ENCODE results near the gene ARPC1A.
"Not testable (repeated sequence)": the region's sequence is repeated elsewhere in the genome, so short reads cannot be mapped to it uniquely, and the experiment has no call there.

Gene ARPC1A

GRCh38 chr7:99385564-99385963 lies 59.9 kb downstream of the ARPC1A start:
- DNase-seq, result no peak
- Histone ChIP-seq H3K79me2 (ENCODE audit: control insufficient read depth, insufficient read depth, low read length, poor library complexity) (no peaks in the 10 kb centered on the region), H3K4me3 (ENCODE audit: low read depth, low read length) (no peak overlapping the region), H3K27ac (ENCODE audit: low read depth, low read length) (no peak overlapping the region), H4K91ac (ENCODE audit: low read depth, low read length) (no peak overlapping the region), H2BK5ac (ENCODE audit: low read depth, low read length, poor library complexity) (no peak overlapping the region), H2BK120ac (ENCODE audit: insufficient read depth, low read length, poor library complexity) (no peak overlapping the region), H3K9me3 (ENCODE audit: insufficient read depth, low read depth, low read length) (peaks cover 5% of the 10 kb centered on the region), H3K4me2 (ENCODE audit: low read length) (no peak overlapping the region), H4K8ac (ENCODE audit: low read depth, low read length) (no peak overlapping the region), H3K27me3 (ENCODE audit: insufficient read depth, low read length) (no peaks in the 10 kb centered on the region), H3K9ac (ENCODE audit: low read length) (no peak overlapping the region), H3K79me1 (ENCODE audit: low read length) (no peaks in the 10 kb centered on the region), H2AFZ (ENCODE audit: insufficient read depth, low read length, poor library complexity) (no peak overlapping the region), H3K23ac (ENCODE audit: low read length) (no peak overlapping the region), H2AK5ac (ENCODE audit: low read length) (no peak overlapping the region), H3K36me3 (ENCODE audit: control insufficient read depth in 1 of 2, insufficient read depth in 2 of 2, low read length in 2 of 2) (peaks cover 62 to 63% of the 10 kb centered on the region in 2 experiments), H3K18ac (ENCODE audit: low read length) (no peak overlapping the region), H3K4me1 (ENCODE audit: control insufficient read depth in 1 of 2, insufficient read depth in 2 of 2, low read length in 2 of 2) (peaks cover 0 to 3% of the 10 kb centered on the region in 2 experiments), H3K14ac (ENCODE audit: low read length) (no peak overlapping the region), H4K12ac (ENCODE audit: low read depth, low read length) (no peak overlapping the region), H2BK12ac (ENCODE audit: low read length) (no peak overlapping the region), H3K4ac (ENCODE audit: low read depth, low read length) (no peak overlapping the region)
- WGBS (ENCODE audit: extremely low coverage, insufficient coverage, insufficient read length), result no CpG with 5 or more reads among the region's 8 CpGs

GRCh38 chr7:99386584-99387238 lies 61.0 kb downstream of the ARPC1A start:
- Histone ChIP-seq H2AFZ (ENCODE audit: insufficient read depth, low read length, poor library complexity) (no peak overlapping the region), H3K4me1 (ENCODE audit: control insufficient read depth in 1 of 2, insufficient read depth in 2 of 2, low read length in 2 of 2) (no peaks in the 10 kb centered on the region), H3K27me3 (ENCODE audit: insufficient read depth, low read length) (no peaks in the 10 kb centered on the region), H2AK5ac (ENCODE audit: low read length) (no peak overlapping the region), H3K4me3 (ENCODE audit: low read depth, low read length) (no peak overlapping the region), H2BK120ac (ENCODE audit: insufficient read depth, low read length, poor library complexity) (no peak overlapping the region), H3K18ac (ENCODE audit: low read length) (no peak overlapping the region), H3K14ac (ENCODE audit: low read length) (no peak overlapping the region), H4K8ac (ENCODE audit: low read depth, low read length) (no peak overlapping the region), H3K4ac (ENCODE audit: low read depth, low read length) (no peak overlapping the region), H3K9me3 (ENCODE audit: insufficient read depth, low read depth, low read length) (peaks cover 2% of the 10 kb centered on the region), H3K79me2 (ENCODE audit: control insufficient read depth, insufficient read depth, low read length, poor library complexity) (no peaks in the 10 kb centered on the region), H4K91ac (ENCODE audit: low read depth, low read length) (no peak overlapping the region), H3K9ac (ENCODE audit: low read length) (no peak overlapping the region), H3K36me3 (ENCODE audit: control insufficient read depth in 1 of 2, insufficient read depth in 2 of 2, low read length in 2 of 2) (peaks cover 61 to 62% of the 10 kb centered on the region in 2 experiments), H3K23ac (ENCODE audit: low read length) (no peak overlapping the region), H4K12ac (ENCODE audit: low read depth, low read length) (no peak overlapping the region), H2BK5ac (ENCODE audit: low read depth, low read length, poor library complexity) (no peak overlapping the region), H3K4me2 (ENCODE audit: low read length) (no peak overlapping the region), H3K79me1 (ENCODE audit: low read length) (no peaks in the 10 kb centered on the region), H2BK12ac (ENCODE audit: low read length) (no peak overlapping the region), H3K27ac (ENCODE audit: low read depth, low read length) (no peak overlapping the region)
- DNase-seq, result peak in 1 of 2 donors; percentile 58
- no CpG with 5 or more reads among the region's 9 CpGs for WGBS (ENCODE audit: extremely low coverage, insufficient coverage, insufficient read length)

DNA sequence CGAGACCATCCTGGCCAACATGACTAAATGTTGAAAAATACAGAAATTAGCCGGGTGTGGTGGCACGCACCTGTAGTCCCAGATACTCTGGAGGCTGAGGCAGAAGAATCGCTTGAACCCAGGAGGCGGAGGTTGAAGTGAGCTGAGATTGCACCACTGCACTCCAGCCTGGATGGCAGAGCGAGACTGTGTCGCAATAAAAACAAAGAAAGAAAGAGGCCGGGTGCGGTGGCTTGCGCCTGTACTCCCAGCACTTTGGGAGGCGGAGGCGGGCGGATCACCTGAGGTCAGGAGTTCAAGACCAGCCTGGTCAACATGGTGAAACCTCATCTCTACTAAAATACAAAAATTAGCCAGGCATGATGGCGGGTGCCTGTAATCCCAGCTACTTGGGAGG lies 61.5 kb downstream of the ARPC1A start:
- not testable (repeated sequence) for H2AK5ac ChIP-seq (ENCODE audit: low read length); H3K4me1 ChIP-seq (ENCODE audit: control insufficient read depth in 1 of 2, insufficient read depth in 2 of 2, low read length in 2 of 2); H3K4me3 ChIP-seq (ENCODE audit: low read depth, low read length); H3K23ac ChIP-seq (ENCODE audit: low read length); H3K79me2 ChIP-seq (ENCODE audit: control insufficient read depth, insufficient read depth, low read length, poor library complexity); H3K9ac ChIP-seq (ENCODE audit: low read length); H3K18ac ChIP-seq (ENCODE audit: low read length); H3K4ac ChIP-seq (ENCODE audit: low read depth, low read length); H3K14ac ChIP-seq (ENCODE audit: low read length); H2BK120ac ChIP-seq (ENCODE audit: insufficient read depth, low read length, poor library complexity); H2AFZ ChIP-seq (ENCODE audit: insufficient read depth, low read length, poor library complexity); H3K4me2 ChIP-seq (ENCODE audit: low read length); H4K91ac ChIP-seq (ENCODE audit: low read depth, low read length); H4K12ac ChIP-seq (ENCODE audit: low read depth, low read length); H3K27ac ChIP-seq (ENCODE audit: low read depth, low read length); DNase-seq; H4K8ac ChIP-seq (ENCODE audit: low read depth, low read length); H3K27me3 ChIP-seq (ENCODE audit: insufficient read depth, low read length); H2BK12ac ChIP-seq (ENCODE audit: low read length); H2BK5ac ChIP-seq (ENCODE audit: low read depth, low read length, poor library complexity); H3K79me1 ChIP-seq (ENCODE audit: low read length); H3K9me3 ChIP-seq (ENCODE audit: insufficient read depth, low read depth, low read length)
- WGBS (ENCODE audit: extremely low coverage, insufficient coverage, insufficient read length), result no CpG with 5 or more reads among the region's 14 CpGs
- H3K36me3 ChIP-seq (ENCODE audit: control insufficient read depth in 1 of 2, insufficient read depth in 2 of 2, low read length in 2 of 2), result peaks cover 62 to 65% of the 10 kb centered on the region in 2 experiments

DNA sequence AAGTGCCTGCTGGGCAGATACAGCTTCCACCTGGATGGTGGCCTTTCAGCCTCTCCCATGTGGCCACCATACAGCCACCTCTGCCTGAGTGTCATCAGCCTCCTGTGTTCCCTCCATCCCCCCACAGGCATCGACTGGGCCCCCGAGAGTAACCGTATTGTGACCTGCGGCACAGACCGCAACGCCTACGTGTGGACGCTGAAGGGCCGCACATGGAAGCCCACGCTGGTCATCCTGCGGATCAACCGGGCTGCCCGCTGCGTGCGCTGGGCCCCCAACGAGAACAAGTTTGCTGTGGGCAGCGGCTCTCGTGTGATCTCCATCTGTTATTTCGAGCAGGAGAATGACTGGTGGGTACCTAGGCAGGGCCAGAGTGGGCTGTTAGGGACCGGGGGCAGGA lies 62.2 kb downstream of the ARPC1A start:
- H3K36me3 ChIP-seq (ENCODE audit: control insufficient read depth in 1 of 2, insufficient read depth in 2 of 2, low read length in 2 of 2), result peaks cover 62 to 65% of the 10 kb centered on the region in 2 experiments
- H3K4ac ChIP-seq (ENCODE audit: low read depth, low read length), result no peak overlapping the region
- H4K8ac ChIP-seq (ENCODE audit: low read depth, low read length), result no peak overlapping the region
- H3K27ac ChIP-seq (ENCODE audit: low read depth, low read length), result no peak overlapping the region
- no peak overlapping the region for H2BK5ac ChIP-seq (ENCODE audit: low read depth, low read length, poor library complexity)
- no peak overlapping the region for H3K4me2 ChIP-seq (ENCODE audit: low read length)
- H4K91ac ChIP-seq (ENCODE audit: low read depth, low read length), result no peak overlapping the region
- no peak overlapping the region for H2AFZ ChIP-seq (ENCODE audit: insufficient read depth, low read length, poor library complexity)
- H2BK12ac ChIP-seq (ENCODE audit: low read length), result no peak overlapping the region
- H3K27me3 ChIP-seq (ENCODE audit: insufficient read depth, low read length), result no peaks in the 10 kb centered on the region
- H3K23ac ChIP-seq (ENCODE audit: low read length), result no peak overlapping the region
- H3K79me1 ChIP-seq (ENCODE audit: low read length), result no peaks in the 10 kb centered on the region
- no peak overlapping the region for H4K12ac ChIP-seq (ENCODE audit: low read depth, low read length)
- H2AK5ac ChIP-seq (ENCODE audit: low read length), result no peak overlapping the region
- no CpG with 5 or more reads among the region's 20 CpGs for WGBS (ENCODE audit: extremely low coverage, insufficient coverage, insufficient read length)
- H3K9me3 ChIP-seq (ENCODE audit: insufficient read depth, low read depth, low read length), result peaks cover 2% of the 10 kb centered on the region
- H3K18ac ChIP-seq (ENCODE audit: low read length), result no peak overlapping the region
- no peak overlapping the region for H3K14ac ChIP-seq (ENCODE audit: low read length)
- H3K4me1 ChIP-seq (ENCODE audit: control insufficient read depth in 1 of 2, insufficient read depth in 2 of 2, low read length in 2 of 2), result peaks cover 5 to 7% of the 10 kb centered on the region in 2 experiments
- no peak overlapping the region for H3K9ac ChIP-seq (ENCODE audit: low read length)
- no peak for DNase-seq
- no peak overlapping the region for H2BK120ac ChIP-seq (ENCODE audit: insufficient read depth, low read length, poor library complexity)
- no peaks in the 10 kb centered on the region for H3K79me2 ChIP-seq (ENCODE audit: control insufficient read depth, insufficient read depth, low read length, poor library complexity)
- H3K4me3 ChIP-seq (ENCODE audit: low read depth, low read length), result no peak overlapping the region
